ENCODE results near the gene PLEKHM1.

PLEKHM1 gene

DNA sequence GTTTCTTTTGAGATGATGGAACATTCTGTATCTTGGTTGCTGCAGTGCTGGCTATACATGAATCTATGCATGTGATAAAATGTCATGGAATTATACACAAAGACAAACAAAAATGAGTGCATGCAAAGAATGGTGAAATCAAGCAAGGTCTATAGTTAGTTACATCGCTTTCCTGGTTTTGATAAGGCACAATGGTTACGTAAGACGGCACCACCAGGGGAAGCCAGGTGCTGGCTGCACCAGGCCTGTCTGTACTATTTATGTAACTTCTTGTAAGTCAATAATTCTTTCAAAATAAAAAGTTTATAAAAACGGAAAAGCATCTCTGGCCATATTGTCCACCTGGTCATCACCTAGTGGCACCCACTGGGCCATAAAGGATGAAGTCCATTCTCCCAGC is 104.3 kb downstream of the PLEKHM1 start:
- peak in 1 of 2 experiments; percentile 34 for DNase-seq (ENCODE audit: low read depth in 1 of 2, low spot score in 1 of 2)
- Histone ChIP-seq H3K4me3 (replicated peaks; ENCODE audit: insufficient read depth, low read length) (no peak overlapping the region), H3K27ac (replicated peaks) (no peak overlapping the region)

More for the DNA sequence above, 104.3 kb downstream of the PLEKHM1 start:
- TF ChIP-seq, protein P1, sequence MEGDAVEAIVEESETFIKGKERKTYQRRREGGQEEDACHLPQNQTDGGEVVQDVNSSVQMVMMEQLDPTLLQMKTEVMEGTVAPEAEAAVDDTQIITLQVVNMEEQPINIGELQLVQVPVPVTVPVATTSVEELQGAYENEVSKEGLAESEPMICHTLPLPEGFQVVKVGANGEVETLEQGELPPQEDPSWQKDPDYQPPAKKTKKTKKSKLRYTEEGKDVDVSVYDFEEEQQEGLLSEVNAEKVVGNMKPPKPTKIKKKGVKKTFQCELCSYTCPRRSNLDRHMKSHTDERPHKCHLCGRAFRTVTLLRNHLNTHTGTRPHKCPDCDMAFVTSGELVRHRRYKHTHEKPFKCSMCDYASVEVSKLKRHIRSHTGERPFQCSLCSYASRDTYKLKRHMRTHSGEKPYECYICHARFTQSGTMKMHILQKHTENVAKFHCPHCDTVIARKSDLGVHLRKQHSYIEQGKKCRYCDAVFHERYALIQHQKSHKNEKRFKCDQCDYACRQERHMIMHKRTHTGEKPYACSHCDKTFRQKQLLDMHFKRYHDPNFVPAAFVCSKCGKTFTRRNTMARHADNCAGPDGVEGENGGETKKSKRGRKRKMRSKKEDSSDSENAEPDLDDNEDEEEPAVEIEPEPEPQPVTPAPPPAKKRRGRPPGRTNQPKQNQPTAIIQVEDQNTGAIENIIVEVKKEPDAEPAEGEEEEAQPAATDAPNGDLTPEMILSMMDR (IDR thresholded peaks at IDR 0.05; ENCODE audit: insufficient read depth, low read length): no peak
- TF ChIP-seq, protein P2, sequence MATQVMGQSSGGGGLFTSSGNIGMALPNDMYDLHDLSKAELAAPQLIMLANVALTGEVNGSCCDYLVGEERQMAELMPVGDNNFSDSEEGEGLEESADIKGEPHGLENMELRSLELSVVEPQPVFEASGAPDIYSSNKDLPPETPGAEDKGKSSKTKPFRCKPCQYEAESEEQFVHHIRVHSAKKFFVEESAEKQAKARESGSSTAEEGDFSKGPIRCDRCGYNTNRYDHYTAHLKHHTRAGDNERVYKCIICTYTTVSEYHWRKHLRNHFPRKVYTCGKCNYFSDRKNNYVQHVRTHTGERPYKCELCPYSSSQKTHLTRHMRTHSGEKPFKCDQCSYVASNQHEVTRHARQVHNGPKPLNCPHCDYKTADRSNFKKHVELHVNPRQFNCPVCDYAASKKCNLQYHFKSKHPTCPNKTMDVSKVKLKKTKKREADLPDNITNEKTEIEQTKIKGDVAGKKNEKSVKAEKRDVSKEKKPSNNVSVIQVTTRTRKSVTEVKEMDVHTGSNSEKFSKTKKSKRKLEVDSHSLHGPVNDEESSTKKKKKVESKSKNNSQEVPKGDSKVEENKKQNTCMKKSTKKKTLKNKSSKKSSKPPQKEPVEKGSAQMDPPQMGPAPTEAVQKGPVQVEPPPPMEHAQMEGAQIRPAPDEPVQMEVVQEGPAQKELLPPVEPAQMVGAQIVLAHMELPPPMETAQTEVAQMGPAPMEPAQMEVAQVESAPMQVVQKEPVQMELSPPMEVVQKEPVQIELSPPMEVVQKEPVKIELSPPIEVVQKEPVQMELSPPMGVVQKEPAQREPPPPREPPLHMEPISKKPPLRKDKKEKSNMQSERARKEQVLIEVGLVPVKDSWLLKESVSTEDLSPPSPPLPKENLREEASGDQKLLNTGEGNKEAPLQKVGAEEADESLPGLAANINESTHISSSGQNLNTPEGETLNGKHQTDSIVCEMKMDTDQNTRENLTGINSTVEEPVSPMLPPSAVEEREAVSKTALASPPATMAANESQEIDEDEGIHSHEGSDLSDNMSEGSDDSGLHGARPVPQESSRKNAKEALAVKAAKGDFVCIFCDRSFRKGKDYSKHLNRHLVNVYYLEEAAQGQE (IDR thresholded peaks at IDR 0.05; ENCODE audit: insufficient replicate concordance, low read depth): no peak
- TF ChIP-seq SPI1 (IDR thresholded peaks at IDR 0.05; ENCODE audit: borderline replicate concordance, low read depth) (no peak), POLR2AphosphoS5 (IDR thresholded peaks at IDR 0.05; ENCODE audit: low read depth) (no peak)
- H3K27me3 ChIP-seq (ENCODE audit: insufficient read depth, poor library complexity, severe bottlenecking): no peaks in the 10 kb centered on the region

All from HL-60 (cell line).